Measurements from ENCODE around the gene TFDP2.
"Not testable (repeated sequence)": the region's sequence is repeated elsewhere in the genome, so short reads cannot be mapped to it uniquely, and the experiment has no call there.

The TFDP2 gene

DNA sequence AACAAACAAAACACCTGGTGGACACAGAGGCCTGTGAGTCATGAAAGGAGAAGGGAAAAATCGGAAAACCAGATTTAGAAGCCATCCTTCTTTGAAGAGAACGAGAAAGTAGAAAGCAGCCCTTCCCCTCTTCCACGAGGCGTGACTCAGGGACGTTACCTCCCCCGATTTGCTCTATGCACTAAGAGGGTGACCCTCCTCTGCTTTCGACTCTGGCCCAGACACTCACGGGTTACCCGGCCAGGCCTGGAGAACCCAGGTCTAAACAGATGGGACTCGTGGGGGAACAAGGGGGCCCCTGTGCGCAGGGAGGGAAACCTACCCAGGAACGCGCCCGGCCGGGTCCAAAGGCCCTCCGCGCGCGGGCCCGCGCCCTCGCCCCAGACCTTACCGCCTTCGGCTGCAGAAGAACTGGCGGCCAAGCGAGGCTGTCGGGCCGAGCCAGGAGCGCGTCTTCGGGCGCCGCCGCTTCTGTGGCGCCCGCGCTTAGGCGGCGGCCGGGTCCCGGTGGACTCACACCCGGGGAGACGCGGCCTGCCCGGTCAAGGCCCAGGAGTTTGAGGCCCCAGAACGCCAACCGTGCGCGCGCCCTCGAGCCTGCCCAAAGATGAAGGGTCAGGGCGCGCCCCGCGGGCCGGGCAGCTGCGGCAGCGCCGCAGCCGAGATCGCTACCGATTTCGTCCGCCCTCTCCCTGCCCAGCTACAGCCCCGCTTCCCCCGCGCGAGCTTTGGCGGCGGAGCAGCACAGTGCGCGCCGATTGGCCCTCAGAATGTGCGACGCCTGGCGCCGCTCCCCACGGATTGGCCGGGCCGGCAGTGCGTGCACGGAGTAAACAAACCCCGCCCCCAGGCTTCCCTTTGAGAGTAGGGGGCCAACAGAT lies at the start of gene TFDP2:
Gene TFDP2, minus strand, starts transcription at position 753 of the 881 bp plus-strand sequence. CDS start 47,795 bp downstream, outside the sequence.
- no peak for FAIRE-seq

GRCh38 chr3:142188846-142189245 lies 39.5 kb upstream of the TFDP2 start:
- no peak for FAIRE-seq

DNA sequence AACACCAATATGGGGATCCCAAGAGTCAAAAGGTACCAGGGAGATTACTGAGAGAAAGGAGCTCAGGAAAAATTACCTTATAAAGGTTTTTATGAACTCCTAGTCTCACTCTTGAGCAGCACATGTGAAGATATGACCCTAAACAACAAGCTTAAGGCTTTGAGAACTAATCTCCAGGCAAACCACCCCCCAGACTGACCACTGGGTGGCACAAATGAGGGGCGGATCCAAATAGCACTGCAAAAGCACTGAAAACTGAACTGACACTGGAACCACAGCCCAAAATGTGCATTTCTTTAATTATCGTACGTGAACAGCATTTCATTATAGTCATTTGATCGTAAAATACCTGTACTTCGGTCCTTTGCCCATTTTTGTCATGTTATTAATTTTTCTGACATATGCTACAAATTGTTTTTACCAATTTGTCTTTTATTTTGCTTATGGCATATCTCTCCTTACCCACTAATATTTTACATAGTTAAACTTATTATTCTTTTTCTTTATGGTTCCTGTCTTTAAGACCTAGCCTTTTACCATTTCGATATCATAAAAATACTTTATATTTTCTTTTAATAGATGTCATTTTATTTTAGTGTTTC lies 31.5 kb upstream of the TFDP2 start:
- FAIRE-seq: no peak

DNA sequence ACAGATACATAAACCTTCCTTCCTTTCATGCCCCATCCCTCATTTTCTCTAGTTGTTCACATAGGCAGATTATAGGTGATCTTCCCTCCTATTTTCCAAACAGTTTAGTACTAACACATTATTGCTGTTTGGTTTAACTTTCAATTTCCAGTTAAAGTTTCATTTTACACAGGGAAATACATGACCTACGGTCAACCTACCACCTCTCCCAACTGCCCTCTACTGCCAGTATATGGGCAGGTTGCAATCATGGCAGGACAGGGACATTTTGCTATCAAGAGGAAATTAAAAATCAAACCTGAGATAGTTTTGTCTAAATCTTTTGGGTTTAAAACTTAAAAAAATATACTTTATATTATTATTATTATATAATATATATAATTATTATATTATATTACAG lies 26.1 kb upstream of the TFDP2 start:
- FAIRE-seq: no peak

DNA sequence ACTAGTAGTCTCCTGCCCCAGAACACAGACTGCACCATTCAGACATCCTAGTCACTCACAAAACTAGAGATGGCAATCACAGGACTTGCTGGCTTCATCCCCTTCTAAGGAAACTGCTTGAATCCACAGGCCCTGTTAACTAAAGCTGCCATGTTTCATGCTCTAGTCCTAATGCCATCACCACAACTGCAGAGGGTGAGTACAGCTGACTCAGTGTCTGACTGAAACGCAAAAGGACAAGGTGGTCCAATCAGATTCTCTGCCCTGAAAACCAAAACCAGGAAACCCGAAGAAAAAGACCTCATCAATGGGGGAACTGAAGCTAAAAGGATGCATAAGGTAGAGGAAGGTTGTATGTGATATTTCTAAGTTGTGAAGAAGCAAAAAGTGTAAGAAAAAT lies 25.2 kb upstream of the TFDP2 start:
- FAIRE-seq: no peak

GRCh38 chr3:142168514-142168913 lies 19.2 kb upstream of the TFDP2 start:
- no peak for FAIRE-seq

DNA sequence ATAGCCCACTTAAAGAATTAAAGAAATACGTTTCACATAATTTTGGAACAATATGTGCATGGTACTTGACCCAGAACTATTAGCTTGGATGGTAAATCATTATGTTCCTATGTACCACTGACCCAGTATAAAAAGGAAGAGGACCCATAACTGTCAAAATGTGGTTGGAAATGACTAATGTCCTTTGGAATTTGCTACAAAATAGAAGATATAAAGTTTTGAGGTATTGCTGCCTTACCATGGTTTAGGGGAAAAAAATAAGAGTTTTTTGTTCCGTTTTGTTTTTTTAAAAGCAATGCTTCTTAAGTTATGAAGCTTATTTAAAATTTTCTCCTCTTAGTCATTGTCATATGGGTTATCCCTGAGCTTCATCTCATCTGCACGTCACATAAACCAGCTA lies 15.8 kb upstream of the TFDP2 start:
- no peak for FAIRE-seq

- no peak for FAIRE-seq
Measured at GRCh38 chr3:142159083-142159740, 9.9 kb upstream of the TFDP2 start.

GRCh38 chr3:142154186-142154585 lies 4.8 kb upstream of the TFDP2 start:
- FAIRE-seq: no peak

DNA sequence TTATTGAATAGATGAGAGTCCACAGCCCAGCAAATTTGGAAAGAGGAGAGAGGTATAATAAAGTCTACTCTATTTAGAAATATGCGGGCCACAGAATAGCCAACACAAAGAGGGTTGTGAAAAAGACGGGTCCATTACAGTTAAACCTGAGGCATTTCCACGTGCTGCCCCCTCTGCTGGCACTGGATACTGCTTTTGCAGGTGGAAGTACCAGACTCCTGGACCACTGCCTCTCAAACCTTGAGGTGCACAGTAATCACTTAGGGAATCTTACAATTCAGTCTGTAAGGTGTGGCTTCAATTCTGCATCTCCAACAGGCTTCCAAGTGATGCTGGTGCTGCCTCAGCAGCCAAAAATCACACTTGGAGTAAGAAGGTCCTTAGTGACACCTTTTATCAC lies 3.0 kb upstream of the TFDP2 start:
- FAIRE-seq: no peak

- no peak for FAIRE-seq
Measured at GRCh38 chr3:142151828-142152227, 2.5 kb upstream of the TFDP2 start.

- FAIRE-seq: no peak
Measured at GRCh38 chr3:142151240-142151639, 1.9 kb upstream of the TFDP2 start.

DNA sequence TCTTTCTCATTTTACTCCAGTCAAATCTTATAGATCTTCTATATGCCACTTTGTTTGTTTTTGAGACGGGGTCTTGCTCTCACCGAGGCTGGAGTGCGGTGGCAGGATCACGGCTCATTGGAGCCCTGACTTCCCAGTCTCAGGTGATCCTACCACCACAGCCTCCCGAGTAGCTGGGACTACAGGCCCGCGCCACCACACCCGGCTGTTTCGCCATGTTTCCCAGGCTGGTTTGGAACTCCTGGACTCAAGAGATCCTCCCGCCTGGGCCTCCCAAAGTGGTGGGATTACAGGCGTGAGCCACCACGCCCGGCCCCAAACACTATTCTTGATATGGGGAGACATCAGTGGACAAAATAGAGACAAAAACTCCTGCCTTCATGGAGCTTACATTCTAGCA lies 927 bp upstream of the TFDP2 start:
- FAIRE-seq: no peak

DNA sequence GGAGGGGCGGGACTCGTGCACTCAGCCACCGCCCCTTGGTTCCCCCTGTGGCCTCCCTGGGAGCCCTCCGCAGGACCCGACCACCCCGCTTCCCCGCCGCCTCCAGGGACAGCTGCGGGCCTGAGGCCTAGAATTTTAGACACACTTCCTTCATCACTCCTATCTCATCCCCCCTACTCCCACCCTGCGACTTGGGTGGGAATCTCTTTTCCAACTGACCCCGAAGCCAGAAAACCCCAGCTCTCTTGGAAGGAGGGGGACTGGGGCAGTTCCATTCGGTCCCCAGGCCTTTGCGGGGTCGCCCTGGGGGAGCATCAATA lies 289 bp upstream of the TFDP2 start:
- no peak for FAIRE-seq

DNA sequence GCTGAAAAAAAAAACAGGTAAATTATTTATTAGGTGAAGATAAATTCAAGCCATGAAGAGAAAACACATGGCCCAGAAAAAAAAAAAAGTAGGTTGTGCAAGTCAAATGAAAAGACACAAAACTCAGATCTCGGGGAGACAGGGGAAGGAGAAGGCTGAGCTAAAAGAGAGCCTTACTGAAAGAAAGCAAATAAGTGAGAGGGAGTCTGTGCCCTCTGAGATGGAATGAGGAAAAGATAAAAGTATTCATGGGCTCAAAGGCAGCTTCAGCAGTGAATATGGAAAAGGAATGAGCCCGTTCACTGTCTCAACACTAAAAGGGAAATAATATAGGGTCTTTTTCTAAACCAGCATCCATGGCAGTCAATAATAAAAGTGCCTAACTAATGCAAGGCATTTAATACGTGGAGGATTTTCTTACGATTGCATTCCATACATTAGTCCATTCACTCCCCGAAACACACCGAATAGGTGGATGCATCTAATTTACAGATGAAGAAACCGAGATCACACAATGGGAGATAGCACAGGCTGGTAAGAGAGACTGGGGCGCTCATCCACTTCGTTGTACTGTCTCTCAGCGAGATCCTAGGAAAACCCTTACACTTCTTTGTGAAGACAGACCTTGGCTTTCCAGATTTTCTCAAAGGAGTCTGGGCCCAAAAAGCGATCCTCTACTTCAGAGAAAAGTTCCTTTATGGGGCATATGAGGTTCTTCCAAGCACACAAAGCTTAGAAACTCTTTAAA lies 1.1 kb downstream of the TFDP2 start:
- no peak for FAIRE-seq

GRCh38 chr3:142144587-142144986 lies 4.8 kb downstream of the TFDP2 start:
- not testable (repeated sequence) for FAIRE-seq

DNA sequence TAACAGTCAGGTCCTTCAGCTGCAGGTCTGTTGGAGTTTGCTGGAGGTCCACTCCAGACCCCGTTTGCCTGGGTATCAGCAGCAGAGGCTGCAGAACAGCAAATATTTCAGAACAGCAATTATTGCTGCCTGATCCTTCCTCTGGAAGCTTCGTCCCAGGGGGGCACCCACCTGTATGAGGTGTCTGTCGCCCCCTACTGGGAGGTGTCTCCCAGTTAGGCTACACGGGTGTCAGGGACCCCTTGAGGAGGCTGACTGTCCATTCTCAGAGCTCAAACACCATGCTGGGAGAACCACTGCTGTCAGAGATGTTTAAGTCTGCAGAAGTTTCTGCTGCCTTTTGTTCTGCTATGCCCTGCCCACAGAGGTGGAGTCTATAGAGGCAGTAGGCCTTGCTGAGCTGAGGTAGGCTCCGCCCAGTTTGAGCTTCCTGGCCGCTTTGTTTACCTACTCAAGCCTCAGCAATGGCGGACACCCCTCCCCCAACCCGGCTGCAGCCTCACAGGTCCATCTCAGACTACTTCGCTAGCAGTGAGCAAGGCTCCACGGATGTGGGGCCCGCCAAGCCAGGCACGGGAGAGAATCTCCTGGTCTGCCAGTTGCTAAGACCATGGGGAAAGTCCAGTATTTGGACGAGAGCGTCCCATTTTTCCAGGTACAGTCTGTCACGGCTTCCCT lies 8.6 kb downstream of the TFDP2 start:
- not testable (repeated sequence) for FAIRE-seq

DNA sequence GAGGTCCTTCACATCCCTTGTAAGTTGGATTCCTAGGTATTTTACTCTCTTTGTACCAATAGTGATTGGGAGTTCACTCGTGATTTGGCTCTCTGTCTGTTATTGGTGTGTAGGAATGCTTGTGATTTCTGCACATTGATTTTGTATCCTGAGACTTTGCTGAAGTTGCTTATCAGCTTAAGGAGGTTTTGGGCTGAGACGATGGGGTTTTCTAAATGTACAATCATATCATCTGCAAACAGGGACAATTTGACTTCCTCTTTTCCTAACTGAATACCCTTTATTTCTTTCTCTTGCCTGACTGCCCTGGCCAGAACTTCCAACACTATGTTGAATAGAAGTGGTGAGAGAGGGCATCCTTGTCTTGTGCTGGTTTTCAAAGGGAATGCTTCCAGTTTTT lies 12.3 kb downstream of the TFDP2 start:
- not testable (repeated sequence) for FAIRE-seq

DNA sequence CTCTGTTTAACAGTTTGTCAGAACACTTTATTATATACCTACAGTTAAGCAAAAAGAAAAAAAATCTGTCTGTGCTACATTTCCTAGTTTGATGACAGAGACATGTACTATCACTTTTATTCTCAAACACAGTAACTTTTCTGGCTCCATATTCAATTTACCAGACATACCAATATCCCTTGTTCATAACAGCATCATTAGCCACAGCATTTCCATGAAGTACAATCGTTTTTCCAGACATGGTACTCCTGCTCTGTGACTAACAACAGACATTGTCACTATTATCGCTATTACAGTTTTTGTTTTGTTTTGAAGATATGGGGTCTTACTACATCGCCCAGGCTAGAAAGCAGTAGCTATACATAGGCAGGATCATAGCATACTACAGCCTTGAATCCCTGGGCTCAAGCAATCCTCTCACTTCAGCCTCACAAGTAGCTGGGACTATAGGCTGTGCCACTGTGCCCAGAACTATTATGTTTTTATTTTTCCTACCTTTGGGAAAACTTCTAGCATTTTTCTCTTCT lies 14.5 kb downstream of the TFDP2 start:
- no peak for FAIRE-seq

DNA sequence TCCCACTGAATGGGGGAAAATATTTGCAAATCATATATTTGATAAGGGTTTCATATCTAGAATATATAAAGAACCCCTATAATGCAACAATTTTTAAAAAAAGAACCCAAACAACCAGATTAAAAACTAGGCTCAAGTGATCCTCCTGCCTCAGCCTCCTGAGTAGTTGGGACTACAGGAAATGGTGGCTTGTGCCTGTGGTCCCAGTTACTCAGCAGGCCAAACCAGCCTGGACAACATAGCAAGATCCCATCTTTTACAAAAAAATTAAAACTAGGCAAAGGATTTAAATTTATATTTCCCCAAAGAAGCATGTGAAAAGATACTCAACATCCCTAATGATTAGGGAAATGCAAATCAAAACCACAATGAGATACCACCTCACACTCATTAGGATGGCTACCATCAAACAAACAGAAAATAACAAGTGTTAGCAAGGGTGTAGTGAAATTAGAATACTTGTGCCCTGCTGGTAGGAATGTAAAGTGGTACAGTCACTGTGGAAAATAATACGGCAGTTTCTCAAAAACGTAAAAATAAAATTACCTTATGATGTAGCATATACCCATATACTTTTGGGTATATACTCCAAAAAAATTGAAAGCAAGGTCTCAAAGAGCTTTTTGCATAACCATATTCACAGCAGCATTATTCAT lies 19.7 kb downstream of the TFDP2 start:
- no peak for FAIRE-seq

DNA sequence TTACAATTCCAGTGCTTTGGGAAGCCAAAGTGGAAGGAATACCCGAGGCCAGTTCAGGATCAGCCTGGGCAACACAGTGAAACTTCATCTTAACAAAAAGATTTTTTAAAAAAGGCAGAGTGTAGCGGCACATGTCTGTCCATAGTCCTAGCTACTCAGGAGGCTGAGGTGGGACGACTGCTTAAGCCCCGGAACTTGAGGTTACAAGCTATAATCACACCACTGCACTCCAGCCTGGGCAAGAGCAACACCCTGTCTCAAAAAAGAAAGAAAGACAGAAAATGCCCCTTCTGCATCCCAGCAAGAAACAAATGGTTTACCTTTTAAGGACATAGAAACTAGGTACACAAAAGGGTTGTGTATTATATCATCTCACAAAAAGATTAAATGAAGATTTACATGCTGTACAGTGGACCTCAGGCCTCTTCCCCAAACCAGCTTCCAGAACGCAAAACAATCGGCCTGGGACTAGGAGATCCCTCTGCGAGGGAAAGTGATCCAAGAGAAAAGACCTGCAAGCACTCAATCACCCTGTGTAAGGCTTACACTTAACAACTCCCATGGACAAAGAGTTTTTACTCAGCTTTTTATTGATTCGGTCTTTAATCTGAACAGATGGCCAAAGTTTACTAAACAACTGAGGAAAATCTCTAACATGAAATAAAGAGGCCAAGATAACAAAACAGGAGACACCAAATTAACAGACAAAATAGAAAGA lies 21.2 kb downstream of the TFDP2 start:
- no peak for FAIRE-seq
